Measurements from ENCODE around the gene AIMP1.
"Not testable (repeated sequence)": the region's sequence is repeated elsewhere in the genome, so short reads cannot be mapped to it uniquely, and the experiment has no call there.

The AIMP1 gene

DNA sequence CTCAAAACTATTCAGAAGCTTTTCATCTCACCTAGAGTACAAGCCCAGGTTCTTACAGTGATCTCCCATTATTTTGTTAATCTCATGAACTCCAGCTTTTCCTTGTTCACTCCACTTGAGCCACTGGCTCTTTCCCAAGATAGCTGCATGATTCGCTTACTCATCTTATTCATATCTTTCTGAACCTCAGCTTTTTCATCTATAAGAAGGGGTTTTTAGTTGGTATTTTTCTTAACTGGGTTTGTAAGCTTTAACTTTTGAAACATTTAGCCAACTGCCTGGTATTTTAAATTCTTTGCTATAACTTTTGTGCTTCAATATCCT is 28.3 kb downstream of the AIMP1 start:
- no peak for DNase-seq (ENCODE audit: extremely low read depth in 1 of 2, low read depth in 1 of 2)

- no peak for DNase-seq (ENCODE audit: extremely low read depth in 1 of 2, low read depth in 1 of 2)
Measured at GRCh38 chr4:106347167-106347566, 30.8 kb downstream of the AIMP1 start.

DNA sequence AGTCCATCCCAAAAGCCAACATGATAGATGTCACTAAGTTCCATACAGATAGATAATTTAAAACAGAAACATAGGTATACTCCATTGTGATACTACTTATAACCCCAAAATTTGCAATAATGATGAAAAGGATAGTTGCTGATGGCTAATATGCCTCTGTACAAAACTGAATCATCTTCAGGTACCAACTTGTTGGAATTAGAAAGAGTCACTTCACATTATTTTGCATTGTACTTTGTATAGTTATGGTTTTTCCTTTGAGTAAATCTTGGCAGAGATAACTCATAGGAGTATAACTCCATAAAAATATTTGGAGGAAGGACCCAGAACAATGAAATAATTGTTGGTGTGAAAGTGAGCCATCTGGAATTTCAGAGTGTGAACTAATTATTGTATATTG is 34.7 kb downstream of the AIMP1 start:
- no peak for DNase-seq (ENCODE audit: extremely low read depth in 1 of 2, low read depth in 1 of 2)

DNA sequence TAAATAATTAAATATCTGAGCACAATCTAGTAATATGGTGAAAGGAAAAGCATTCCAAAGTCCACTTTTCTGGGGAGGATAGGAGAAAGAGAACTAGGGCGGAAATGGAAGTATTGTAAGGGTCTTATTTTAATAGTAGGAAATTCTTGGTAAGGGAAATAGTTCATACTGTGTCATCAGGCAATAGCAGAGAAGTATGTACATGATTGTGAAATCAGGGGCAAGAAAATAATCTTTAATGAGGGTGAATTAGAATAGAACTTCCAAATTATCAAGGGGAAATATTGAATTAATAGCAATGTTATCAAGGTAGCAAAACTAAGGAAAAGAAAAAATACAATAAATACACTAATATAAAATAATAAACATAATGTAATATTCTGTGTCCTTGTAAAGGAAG is 37.4 kb downstream of the AIMP1 start:
- no peak for DNase-seq (ENCODE audit: extremely low read depth in 1 of 2, low read depth in 1 of 2)

- DNase-seq (ENCODE audit: extremely low read depth in 1 of 2, low read depth in 1 of 2) = no peak
Measured at GRCh38 chr4:106355193-106355592, 38.8 kb downstream of the AIMP1 start.

DNA sequence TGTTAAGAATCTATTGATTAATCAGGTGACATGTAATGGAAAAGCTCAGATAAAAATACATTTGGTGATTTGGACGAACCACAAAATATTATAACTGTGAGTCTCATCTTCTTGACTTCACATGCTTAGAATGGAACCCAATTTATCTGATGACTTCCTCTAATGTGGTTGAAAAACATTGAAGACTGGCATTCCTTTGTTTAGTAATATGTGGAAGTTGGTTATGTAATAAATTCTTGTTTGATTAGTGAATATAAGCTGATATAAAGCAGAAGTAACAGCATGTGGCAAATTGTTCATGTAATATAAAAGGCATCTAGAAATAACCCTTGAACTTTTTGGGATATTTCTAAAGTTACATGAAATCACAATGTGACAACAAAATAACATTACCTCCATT is 42.5 kb downstream of the AIMP1 start:
- no peak for DNase-seq (ENCODE audit: extremely low read depth in 1 of 2, low read depth in 1 of 2)

DNA sequence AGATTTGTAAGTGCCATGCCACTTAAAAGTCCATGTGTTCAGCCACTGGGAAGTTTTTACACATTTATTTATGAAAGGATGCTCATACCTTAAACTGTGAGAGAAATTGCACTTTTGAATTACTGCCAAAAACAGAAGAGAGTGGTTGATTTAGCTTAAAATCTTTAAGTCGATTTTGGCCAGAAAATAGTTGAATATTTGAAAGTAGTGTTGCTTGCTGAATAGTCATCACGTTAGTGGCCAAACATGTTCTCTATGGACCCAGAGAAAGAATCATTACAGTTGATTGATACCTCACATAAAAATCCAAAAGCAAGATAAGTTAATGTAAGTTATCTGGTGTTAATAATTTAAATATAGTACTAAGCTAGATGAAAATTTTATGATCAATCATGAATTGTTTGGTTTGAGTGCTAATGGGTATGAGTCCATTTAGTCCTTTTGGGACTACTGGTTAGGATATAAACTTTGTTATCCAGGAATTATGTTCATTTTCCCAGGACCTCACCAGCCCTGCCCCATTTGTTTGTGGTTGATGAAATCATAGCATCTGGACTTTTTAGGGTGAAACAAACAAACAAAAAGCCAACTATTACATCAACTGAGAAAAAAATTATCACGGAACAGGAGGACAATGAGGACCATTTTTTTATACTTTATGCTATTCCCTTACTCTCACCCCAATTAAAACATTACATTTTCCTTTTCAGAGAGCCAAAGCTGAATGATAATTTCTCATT is 45.9 kb downstream of the AIMP1 start:
- DNase-seq (ENCODE audit: extremely low read depth in 1 of 2, low read depth in 1 of 2) = no peak

- no peak for DNase-seq (ENCODE audit: extremely low read depth in 1 of 2, low read depth in 1 of 2)
Measured at GRCh38 chr4:106364282-106364681, 47.9 kb downstream of the AIMP1 start.

- DNase-seq (ENCODE audit: extremely low read depth in 1 of 2, low read depth in 1 of 2) = no peak
Measured at GRCh38 chr4:106365613-106366012, 49.3 kb downstream of the AIMP1 start.

DNA sequence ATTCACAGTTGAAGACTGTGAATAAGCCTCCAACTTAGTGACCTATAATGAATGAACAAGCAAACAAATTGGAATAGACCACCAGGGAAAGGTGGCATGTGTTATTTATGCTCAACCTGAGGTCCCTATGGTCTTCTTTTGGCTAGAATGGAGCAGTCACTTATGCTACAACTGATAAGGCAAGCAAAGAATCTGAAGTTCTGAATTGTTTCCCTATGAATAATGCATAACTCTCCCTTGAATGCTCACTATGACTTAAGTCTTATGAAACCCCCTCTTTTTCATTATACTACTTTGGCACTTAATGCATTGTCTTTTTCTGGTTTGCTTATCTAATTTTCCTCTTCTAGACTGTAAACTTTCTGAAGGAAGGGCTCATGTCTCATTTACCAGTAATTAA is 49.7 kb downstream of the AIMP1 start:
- no peak for DNase-seq (ENCODE audit: extremely low read depth in 1 of 2, low read depth in 1 of 2)

DNA sequence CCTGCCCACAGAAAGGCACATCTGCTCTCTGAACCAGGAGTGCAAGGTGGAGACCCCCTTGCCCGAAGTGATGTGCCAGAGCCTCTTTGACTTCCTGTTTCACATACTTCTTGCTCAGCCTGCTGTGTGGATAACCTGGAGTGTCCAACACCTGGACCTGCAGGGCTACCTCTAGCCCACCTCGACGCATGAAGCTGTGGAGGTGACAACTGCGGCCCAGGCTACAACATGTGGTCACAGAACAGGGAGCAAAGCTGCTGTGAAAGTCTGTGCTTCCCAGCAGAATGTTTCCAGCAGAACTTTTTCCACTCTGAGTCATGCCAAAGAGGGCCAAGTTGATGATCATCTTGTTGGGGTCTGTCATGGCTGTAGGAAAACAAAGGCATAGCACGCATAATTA is 50.7 kb downstream of the AIMP1 start:
- no peak for DNase-seq (ENCODE audit: extremely low read depth in 1 of 2, low read depth in 1 of 2)

DNA sequence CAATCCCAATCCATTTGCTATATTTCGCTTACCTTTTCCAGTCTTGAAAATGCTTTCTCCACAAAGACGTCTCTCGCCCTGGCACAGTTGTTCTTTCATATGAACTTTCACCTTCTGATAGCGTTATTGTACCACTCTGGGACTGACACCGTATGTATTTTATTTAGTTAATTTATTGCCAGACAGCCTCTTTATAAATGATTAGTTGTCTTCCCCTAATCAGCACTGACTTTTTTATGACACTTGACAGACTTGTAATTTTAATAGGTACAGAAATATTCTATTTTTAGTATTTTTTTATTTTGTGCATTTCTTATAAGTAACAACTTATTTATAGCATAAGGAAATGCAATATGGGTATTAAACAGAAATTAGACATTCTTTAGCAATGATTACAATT is 52.3 kb downstream of the AIMP1 start, which contains the start of gene GIMD1:
Gene GIMD1 (minus strand): TSS at position 101 of the 400 bp plus-strand sequence. CDS start 1,343 bp downstream, outside the sequence.
- DNase-seq (ENCODE audit: extremely low read depth in 1 of 2, low read depth in 1 of 2) = no peak

DNA sequence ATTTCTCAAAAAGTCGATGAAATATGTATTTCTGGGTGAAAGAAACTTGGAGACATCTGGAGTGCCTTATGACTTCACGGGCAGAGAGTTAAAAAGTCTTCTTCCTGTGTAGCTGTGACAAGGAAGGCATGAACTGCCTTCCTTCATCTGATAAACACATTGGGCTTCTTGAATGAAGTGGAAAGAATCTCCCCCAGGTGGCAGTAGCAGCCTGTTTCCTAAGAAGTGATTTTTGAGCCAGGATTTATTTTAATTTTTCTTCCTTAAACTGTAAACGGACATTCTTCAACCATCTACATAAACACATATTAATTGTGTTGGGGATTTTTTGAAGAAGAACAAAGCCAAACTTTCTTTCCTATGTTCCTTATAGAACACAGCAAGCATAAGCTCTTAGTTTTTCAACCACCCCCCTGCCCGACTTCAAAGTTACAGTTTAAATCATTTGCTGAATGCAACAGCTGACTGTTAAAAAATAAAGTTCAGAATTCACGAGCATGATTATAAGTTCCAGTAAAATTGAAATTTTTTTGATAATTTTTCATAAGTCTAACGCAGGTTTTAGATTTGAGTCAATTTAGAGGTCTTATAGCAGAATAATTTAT is 53.2 kb downstream of the AIMP1 start:
- DNase-seq (ENCODE audit: extremely low read depth in 1 of 2, low read depth in 1 of 2) = no peak

- DNase-seq (ENCODE audit: extremely low read depth in 1 of 2, low read depth in 1 of 2) = no peak
Measured at GRCh38 chr4:106370214-106370613, 53.9 kb downstream of the AIMP1 start.

DNA sequence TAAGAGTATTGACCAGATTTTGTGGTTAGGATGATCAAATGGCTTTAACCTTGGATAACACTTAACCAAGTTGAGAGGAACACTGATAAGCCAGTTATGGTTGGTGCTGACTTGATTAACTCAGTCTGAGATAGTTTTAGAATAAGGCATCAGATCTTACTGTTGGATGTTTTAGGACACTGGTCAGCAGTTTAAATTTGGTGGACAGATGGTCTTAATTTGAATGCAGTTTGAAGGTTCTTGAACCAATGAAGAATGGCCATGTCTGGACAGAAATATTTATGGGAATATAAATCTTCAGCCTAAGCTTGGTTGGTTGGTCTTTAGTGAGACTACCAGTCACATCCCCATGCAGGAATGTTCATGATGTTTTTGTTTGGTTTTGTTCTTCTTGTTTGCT is 54.8 kb downstream of the AIMP1 start:
- no peak for DNase-seq (ENCODE audit: extremely low read depth in 1 of 2, low read depth in 1 of 2)

- DNase-seq (ENCODE audit: extremely low read depth in 1 of 2, low read depth in 1 of 2) = no peak
Measured at GRCh38 chr4:106373026-106373425, 56.7 kb downstream of the AIMP1 start.

DNA sequence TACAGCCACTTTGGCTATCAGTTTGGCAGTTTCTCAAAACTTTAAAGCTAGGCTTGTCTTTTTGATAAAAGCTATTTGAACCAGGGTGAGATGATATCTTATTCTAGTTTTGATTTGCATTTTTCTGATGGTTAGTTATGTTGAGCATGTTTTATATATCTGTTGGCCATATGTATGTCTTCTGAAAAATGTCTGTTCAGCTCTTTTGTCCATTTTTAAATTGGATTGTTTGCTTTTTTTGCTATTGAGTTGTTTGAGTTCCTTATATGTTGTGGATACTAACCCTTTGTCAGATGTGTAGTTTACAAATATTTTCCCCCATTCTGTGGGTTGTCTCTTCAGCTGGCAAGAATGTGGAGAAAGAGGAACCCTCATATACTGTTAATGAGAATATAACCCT is 63.8 kb downstream of the AIMP1 start:
- DNase-seq (ENCODE audit: extremely low read depth in 1 of 2, low read depth in 1 of 2) = no peak

DNA sequence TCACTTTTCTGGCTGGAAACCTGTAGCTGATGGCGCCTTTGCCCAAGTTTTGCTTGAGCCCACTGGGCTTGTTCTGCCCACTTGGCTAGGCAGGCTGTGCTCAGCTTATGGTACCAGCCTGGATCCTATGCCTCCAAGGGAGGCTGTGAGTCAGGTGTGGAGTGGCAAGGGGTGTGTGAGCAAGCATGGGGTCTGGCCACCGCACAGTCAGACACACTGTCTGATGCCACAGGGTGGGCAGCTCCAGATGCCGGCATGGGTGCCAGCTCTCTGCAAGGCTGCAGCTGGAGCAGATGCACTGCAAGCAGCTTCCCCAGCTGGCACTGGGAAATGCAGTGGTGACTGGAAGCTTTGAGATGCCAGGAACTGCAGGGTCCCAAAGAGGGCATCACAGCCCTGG is 68.5 kb downstream of the AIMP1 start:
- no peak for DNase-seq (ENCODE audit: extremely low read depth in 1 of 2, low read depth in 1 of 2)

DNA sequence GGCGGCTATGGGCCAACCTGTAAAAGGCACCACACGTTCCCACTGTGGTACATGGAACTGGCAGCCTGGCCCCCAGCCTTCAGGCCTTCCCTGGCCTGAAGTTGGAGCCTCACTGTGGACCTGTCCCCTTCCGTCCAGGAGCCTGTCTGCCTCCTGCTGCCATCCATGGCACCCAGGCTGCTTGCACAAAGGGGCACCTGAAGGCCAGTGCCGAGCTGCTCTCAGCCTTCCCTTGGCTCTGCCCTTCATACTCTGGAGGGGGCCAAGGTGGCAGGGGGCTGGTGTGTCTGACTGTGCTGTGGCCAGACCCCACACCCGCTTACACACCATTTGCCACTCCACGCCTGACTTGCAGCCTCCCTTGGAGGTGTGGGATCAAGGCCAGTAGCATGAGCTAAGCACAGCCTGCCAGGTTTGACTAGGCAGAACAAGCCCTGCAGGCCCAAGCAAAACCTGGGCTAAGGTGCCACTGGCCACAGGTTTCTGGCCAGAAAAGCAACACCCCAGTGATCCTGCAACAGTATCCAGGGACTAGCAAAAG is 69.6 kb downstream of the AIMP1 start:
- no peak for DNase-seq (ENCODE audit: extremely low read depth in 1 of 2, low read depth in 1 of 2)

GRCh38 chr4:106395582-106395981 is 79.2 kb downstream of the AIMP1 start:
- DNase-seq (ENCODE audit: extremely low read depth in 1 of 2, low read depth in 1 of 2) = no peak

- not testable (repeated sequence) for DNase-seq (ENCODE audit: extremely low read depth in 1 of 2, low read depth in 1 of 2)
Measured at GRCh38 chr4:106398898-106399297, 82.5 kb downstream of the AIMP1 start.

Measured in stimulated activated CD8-positive, alpha-beta memory T cell treated with anti-CD3 and anti-CD28 coated beads, Interleukin-7, amount 100 ng/mL, for 48 hours (primary cell).